ENCODE data around the gene KCNH5.
A peak's percentile ranks its signal among the peaks of the same experiment; 100 is the strongest.

KCNH5 gene

DNA sequence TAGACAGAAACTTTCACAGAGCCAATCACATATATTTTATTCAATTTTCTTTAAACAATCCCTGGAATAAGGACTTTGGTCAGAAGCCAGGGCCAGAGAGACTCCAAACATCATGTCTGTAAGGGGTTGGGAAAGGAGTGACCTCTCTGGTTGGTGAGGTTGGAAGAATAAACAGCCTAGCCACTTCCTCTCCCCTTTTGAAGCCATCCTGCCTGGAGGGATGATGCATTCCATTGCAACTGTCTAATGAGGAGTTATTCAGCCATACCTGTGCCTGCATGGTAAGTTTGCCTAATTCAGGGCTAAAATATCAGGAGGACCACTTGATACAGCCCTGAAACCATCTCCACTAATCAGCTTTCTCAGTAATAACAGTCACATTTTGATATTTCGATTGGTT lies 299.8 kb downstream of the KCNH5 start:
- no peak for DNase-seq (ENCODE audit: low read depth)

GRCh38 chr14:62743560-62743959 lies 301.7 kb downstream of the KCNH5 start:
- no peak for DNase-seq (ENCODE audit: low read depth)
- no peak overlapping the region for H3K4me3 ChIP-seq (ENCODE audit: low read depth, low read length)
- TF ChIP-seq, protein P1, sequence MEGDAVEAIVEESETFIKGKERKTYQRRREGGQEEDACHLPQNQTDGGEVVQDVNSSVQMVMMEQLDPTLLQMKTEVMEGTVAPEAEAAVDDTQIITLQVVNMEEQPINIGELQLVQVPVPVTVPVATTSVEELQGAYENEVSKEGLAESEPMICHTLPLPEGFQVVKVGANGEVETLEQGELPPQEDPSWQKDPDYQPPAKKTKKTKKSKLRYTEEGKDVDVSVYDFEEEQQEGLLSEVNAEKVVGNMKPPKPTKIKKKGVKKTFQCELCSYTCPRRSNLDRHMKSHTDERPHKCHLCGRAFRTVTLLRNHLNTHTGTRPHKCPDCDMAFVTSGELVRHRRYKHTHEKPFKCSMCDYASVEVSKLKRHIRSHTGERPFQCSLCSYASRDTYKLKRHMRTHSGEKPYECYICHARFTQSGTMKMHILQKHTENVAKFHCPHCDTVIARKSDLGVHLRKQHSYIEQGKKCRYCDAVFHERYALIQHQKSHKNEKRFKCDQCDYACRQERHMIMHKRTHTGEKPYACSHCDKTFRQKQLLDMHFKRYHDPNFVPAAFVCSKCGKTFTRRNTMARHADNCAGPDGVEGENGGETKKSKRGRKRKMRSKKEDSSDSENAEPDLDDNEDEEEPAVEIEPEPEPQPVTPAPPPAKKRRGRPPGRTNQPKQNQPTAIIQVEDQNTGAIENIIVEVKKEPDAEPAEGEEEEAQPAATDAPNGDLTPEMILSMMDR (IDR thresholded peaks at IDR 0.05; ENCODE audit: control insufficient read depth, extremely low read depth, insufficient read depth), result no peak

More for the DNA sequence above, 299.8 kb downstream of the KCNH5 start:
- no peak overlapping the region for H3K4me3 ChIP-seq (ENCODE audit: low read depth, low read length)
- TF ChIP-seq, protein P1 (IDR thresholded peaks at IDR 0.05; ENCODE audit: control insufficient read depth, extremely low read depth, insufficient read depth), result no peak

GRCh38 chr14:62743118-62743517 lies 302.1 kb downstream of the KCNH5 start:
- H3K4me3 ChIP-seq (ENCODE audit: low read depth, low read length), result no peak overlapping the region
- TF ChIP-seq, protein P1 (IDR thresholded peaks at IDR 0.05; ENCODE audit: control insufficient read depth, extremely low read depth, insufficient read depth), result no peak
- DNase-seq (ENCODE audit: low read depth), result no peak

DNA sequence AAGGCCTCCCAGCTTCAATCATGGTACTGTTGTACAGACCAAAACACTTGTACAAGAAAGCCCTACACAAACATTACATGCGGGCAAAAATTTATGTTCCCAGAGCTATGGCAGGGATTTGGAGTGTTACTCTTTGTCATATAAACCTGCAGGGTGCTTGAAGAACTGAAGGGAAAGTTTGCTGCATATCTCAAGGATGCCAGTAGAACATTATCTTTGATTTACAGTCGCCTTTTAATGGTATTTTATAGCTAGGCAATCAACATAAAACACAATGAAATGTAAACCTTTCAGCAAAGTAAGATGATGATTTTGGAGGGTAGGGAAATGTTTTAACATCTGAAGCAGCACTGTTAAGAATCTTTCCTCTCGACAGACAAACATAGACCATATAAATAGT lies 305.6 kb downstream of the KCNH5 start:
- TF ChIP-seq, protein P1 (IDR thresholded peaks at IDR 0.05; ENCODE audit: control insufficient read depth, extremely low read depth, insufficient read depth), result no peak
- DNase-seq (ENCODE audit: low read depth), result peak; percentile 4
- H3K4me3 ChIP-seq (ENCODE audit: low read depth, low read length), result no peak overlapping the region

GRCh38 chr14:62736048-62737043 lies 308.9 kb downstream of the KCNH5 start:
- no peak overlapping the region for H3K4me3 ChIP-seq (ENCODE audit: low read depth, low read length)
- DNase-seq (ENCODE audit: low read depth), result no peak
- TF ChIP-seq, protein P1 (IDR thresholded peaks at IDR 0.05; ENCODE audit: control insufficient read depth, extremely low read depth, insufficient read depth), result no peak

- TF ChIP-seq, protein P1 (IDR thresholded peaks at IDR 0.05; ENCODE audit: control insufficient read depth, extremely low read depth, insufficient read depth), result no peak
- no peak overlapping the region for H3K4me3 ChIP-seq (ENCODE audit: low read depth, low read length)
- no peak for DNase-seq (ENCODE audit: low read depth)
Observed at GRCh38 chr14:62734831-62735230, 310.4 kb downstream of the KCNH5 start.
